ENCODE data around the gene PANK4.

Gene PANK4

DNA sequence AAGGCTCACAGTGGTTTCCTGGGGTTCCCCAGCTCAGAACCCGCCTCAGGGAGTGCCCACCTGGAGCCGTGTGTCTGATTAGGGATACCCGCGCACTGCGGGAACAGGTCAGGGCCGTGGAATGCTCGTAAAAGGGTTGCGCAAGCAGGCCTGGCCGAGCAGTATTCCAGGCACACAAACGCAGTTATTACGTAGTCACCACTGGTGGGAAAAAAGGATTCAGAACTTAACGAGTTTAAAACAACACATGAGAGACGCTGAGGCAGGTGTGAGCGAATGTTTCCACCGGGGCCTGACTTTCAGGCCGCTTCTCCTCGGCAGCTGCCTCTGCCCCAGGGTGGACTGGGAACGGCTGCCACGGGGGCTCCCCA is 32.1 kb downstream of the PANK4 start:
- DNase-seq = no peak

- DNase-seq = no peak
Measured at GRCh38 chr1:2493691-2494322, 32.6 kb downstream of the PANK4 start.

- no peak for DNase-seq
Measured at GRCh38 chr1:2493218-2493617, 33.2 kb downstream of the PANK4 start.

GRCh38 chr1:2492091-2492490 is 34.3 kb downstream of the PANK4 start:
- no peak for DNase-seq

GRCh38 chr1:2489615-2490014 is 36.8 kb downstream of the PANK4 start:
- no peak for DNase-seq

- no peak for DNase-seq
Measured at GRCh38 chr1:2488688-2489087, 37.7 kb downstream of the PANK4 start.

DNA sequence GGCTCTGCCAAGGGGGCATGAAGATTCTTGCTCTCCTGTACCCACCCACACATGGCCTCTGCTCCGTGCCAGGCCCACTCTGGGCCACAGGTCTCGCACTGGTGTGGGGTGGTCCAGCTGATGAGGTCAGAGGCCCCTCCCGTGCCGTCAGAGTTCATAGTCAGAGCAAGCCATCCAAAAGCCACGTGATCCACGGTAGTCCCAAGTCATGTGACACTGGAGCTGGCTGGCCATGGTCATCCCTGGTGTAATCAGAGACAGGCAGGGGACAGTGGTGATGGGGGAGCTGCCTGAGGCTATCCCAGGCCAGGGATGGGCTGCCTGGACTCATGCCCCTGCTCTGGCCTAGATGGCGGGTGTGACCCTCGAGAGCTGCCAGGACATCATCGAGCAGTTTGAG is 39.8 kb downstream of the PANK4 start:
- DNase-seq = no peak

DNA sequence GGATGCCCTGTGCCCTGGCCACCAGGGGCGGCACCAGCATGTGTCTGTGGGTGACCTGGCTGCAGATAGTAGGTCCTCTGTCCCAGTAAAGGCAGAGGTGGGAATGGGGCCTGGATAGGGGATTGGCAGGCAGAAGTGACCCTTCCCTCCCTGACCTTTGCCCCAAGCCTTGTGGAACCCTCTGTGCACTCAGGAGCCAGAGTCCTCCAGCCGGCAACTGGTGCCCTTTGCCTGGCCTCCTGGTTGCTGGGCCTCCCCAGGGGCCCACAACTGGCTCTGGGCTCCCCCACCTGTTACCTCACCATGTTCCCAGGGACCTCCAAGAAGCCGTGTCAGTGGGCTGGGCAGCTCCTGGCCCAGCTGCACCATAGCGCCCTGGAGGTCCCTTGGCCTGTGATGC is 40.4 kb downstream of the PANK4 start:
- no peak for DNase-seq

- no peak for DNase-seq
Measured at GRCh38 chr1:2483970-2484369, 42.4 kb downstream of the PANK4 start.

- no peak for DNase-seq
Measured at GRCh38 chr1:2483026-2483425, 43.4 kb downstream of the PANK4 start.

DNA sequence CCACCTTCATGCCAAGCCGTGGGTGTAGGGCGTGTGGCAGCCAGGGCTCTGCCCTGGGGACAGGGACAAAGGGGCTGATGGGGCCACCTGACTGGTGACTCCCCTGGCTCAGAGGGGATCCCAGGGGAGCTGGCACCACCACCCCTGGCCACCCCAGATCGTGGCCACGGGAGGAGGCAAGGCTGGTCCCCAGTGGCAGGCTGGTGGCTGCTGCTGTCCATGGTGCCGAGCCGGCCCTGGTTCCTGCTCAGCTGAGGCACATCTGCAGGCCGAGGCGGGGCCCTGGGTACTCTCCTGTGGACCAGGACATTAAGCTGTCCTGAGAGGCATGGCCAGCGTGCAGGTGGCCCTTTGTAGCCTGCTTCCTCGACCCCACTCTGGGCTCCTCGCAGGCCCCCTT is 43.8 kb downstream of the PANK4 start:
- DNase-seq = no peak

- no peak for DNase-seq
Measured at GRCh38 chr1:2481885-2482284, 44.5 kb downstream of the PANK4 start.

DNA sequence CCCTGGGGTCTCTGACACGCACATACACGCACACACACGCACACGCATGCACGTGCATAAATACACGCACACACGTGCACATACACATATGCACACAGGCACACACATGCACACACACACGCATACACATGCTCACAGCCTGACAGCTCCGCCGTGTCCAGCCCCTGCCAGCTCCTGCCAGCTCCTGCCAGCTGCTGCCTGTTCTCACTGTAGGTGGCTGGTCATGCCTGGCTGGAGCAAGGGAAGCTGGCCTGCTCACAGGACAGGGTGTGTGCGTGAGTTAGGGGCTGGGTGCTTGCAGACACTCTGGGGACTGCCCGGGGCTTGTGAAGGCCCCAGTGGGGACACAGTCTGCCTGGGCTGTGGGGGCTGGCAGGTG is 45.4 kb downstream of the PANK4 start:
- DNase-seq = no peak

GRCh38 chr1:2480236-2480985 is 46.0 kb downstream of the PANK4 start:
- no peak for DNase-seq

- no peak for DNase-seq
Measured at GRCh38 chr1:2479618-2480017, 46.8 kb downstream of the PANK4 start.

DNA sequence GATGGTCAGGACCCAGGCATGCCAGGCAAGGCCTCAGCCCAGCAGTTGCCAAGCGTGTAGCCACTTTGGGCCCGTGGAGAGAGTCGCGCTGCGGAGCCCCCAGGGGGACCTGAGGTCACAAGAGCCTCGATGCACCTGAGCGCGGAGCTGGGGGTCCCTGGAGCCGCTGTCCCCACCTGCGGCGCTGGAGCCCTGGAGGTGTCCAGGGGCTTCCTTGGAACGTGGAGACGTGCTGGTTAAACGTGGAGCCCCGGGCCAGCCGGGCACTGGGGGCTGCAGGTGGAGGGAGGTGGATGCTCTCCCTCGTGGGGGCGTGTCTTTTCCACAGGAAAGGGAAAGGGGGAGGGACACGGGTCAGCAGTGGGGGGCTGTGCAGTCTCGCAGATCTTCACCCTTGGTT is 47.2 kb downstream of the PANK4 start:
- DNase-seq = no peak

- no peak for DNase-seq
Measured at GRCh38 chr1:2477791-2478499, 48.5 kb downstream of the PANK4 start.

GRCh38 chr1:2477309-2477708 is 49.1 kb downstream of the PANK4 start:
- DNase-seq = no peak

- no peak for DNase-seq
Measured at GRCh38 chr1:2476061-2476999, 50.1 kb downstream of the PANK4 start, which contains the start of gene PLCH2. PLCH2 (plus strand) TSS chr1:2476289; CDS start chr1:2476589, 300 bp downstream.

GRCh38 chr1:2475571-2475970 is 50.8 kb downstream of the PANK4 start:
- DNase-seq = no peak

GRCh38 chr1:2474933-2475371 is 51.4 kb downstream of the PANK4 start:
- DNase-seq = no peak

GRCh38 chr1:2474104-2474844 is 52.1 kb downstream of the PANK4 start:
- DNase-seq = no peak

All from suppressor macrophage treated with lipopolysaccharide for 1 hour (primary cell).